ENCODE measurements around the gene KRTAP11-1.

The KRTAP11-1 gene, protein sequence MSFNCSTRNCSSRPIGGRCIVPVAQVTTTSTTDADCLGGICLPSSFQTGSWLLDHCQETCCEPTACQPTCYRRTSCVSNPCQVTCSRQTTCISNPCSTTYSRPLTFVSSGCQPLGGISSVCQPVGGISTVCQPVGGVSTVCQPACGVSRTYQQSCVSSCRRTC

DNA sequence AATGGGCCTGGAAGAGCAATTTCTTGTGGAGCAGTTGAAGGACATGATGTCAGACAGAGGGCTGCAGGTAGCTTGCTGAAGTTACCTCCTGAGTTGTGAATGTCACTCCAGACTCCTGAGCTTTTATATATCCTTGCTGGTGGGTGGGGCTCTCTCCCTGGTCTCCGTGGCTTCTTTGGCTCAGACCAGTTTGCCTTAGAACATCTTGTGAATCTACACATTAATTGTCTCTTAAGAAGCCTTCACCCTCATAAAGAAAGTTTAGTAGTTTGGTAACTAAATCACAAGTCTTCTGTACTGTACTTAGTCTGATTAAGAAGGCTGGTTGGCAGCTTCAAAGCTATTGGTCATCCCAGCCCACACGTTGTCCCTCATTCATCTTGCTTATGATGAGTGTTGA is at the start of gene KRTAP11-1:
KRTAP11-1 (minus strand) TSS at position 101 of the 400 bp plus-strand sequence; CDS start at position 45, 56 bp downstream.
- Histone ChIP-seq H3K36me3 (ENCODE audit: insufficient read depth, insufficient read length, low read length) (no peaks in the 10 kb centered on the region), H3K4me1 (ENCODE audit: insufficient read depth, insufficient read length) (no peaks in the 10 kb centered on the region), H3K4me3 (ENCODE audit: insufficient read length, low read depth) (no peak within 1 kb of the TSS), H3K9me3 (ENCODE audit: insufficient read depth, low read length) (no peaks in the 10 kb centered on the region), H3K9ac (ENCODE audit: insufficient read length, low read depth) (no peak within 1 kb of the TSS), H3K27me3 (ENCODE audit: insufficient read depth, insufficient read length) (no peaks in the 10 kb centered on the region)
- TF ChIP-seq YY1 (IDR thresholded peaks at IDR 0.05; ENCODE audit: insufficient read depth, insufficient read length) (no peak), ZNF274 (IDR thresholded peaks at IDR 0.05; ENCODE audit: low read depth, low read length) (no peak), SUZ12 (IDR thresholded peaks at IDR 0.05; ENCODE audit: extremely low read depth, insufficient read depth, insufficient read length) (no peak)
- DNase-seq (ENCODE audit: low read depth, low spot score) = no peak

DNA sequence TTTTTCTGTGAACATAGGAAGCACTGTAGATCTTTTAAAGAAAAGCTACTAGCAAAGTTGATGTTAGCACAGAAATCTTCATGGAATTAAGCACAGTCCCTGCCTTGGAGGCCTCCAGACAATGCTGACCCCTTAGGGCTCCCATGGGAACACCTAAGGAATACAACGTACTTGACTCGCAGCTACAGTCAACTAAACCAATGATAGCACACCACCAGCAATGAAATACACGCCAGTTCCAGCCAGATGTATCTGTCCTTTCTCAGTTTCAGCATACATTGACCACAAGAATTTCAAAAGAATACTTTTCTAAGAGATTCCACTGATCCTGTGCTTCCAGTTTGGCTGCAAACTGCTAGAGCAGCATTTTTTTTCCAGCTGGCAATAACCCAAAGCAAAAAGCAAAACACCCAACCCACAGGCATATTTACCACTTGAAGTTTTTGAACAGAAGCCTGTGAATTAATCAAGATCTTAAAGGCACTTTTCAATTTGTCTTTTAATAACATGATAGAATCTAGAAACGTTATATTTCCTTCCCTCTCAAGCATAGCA is 42.8 kb upstream of the KRTAP11-1 start:
- no peak for DNase-seq (ENCODE audit: low read depth, low spot score)
- H3K4me1 ChIP-seq (ENCODE audit: insufficient read depth, insufficient read length) = no peaks in the 10 kb centered on the region
- no peaks in the 10 kb centered on the region for H3K36me3 ChIP-seq (ENCODE audit: insufficient read depth, insufficient read length, low read length)
- H3K4me3 ChIP-seq (ENCODE audit: insufficient read length, low read depth) = no peak overlapping the region
- no peaks in the 10 kb centered on the region for H3K9me3 ChIP-seq (ENCODE audit: insufficient read depth, low read length)
- H3K9ac ChIP-seq (ENCODE audit: insufficient read length, low read depth) = no peak overlapping the region
- no peak for TF ChIP-seq ZNF274 (IDR thresholded peaks at IDR 0.05; ENCODE audit: low read depth, low read length)
- no peak for TF ChIP-seq SUZ12 (IDR thresholded peaks at IDR 0.05; ENCODE audit: extremely low read depth, insufficient read depth, insufficient read length)
- no peak for TF ChIP-seq YY1 (IDR thresholded peaks at IDR 0.05; ENCODE audit: insufficient read depth, insufficient read length)
- H3K27me3 ChIP-seq (ENCODE audit: insufficient read depth, insufficient read length) = no peaks in the 10 kb centered on the region

DNA sequence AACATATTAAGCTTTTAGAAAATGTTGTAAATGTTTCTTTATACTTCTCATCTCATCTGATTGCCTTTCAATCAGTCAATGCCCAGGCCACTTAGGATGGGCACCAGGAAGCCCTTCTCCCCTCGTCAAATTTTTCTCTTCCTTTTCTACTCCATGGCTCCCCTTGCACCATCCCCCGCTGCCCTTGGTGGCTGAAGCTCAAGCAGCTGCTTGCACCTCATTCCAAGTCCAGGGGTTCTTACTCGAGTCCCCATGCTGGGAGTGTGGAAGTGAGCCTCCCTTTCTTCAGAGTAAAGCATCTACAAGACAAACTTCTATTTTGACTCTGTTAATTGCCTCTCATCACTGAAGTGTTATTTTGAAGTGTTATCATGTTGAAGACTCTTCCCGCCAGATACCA is 39.7 kb upstream of the KRTAP11-1 start:
- TF ChIP-seq ZNF274 (IDR thresholded peaks at IDR 0.05; ENCODE audit: low read depth, low read length) (no peak), SUZ12 (IDR thresholded peaks at IDR 0.05; ENCODE audit: extremely low read depth, insufficient read depth, insufficient read length) (no peak)
- no peaks in the 10 kb centered on the region for H3K4me1 ChIP-seq (ENCODE audit: insufficient read depth, insufficient read length)
- no peak for DNase-seq (ENCODE audit: low read depth, low spot score)
- no peaks in the 10 kb centered on the region for H3K36me3 ChIP-seq (ENCODE audit: insufficient read depth, insufficient read length, low read length)
- no peak overlapping the region for H3K4me3 ChIP-seq (ENCODE audit: insufficient read length, low read depth)
- no peaks in the 10 kb centered on the region for H3K9me3 ChIP-seq (ENCODE audit: insufficient read depth, low read length)
- H3K9ac ChIP-seq (ENCODE audit: insufficient read length, low read depth) = no peak overlapping the region
- no peaks in the 10 kb centered on the region for H3K27me3 ChIP-seq (ENCODE audit: insufficient read depth, insufficient read length)

DNA sequence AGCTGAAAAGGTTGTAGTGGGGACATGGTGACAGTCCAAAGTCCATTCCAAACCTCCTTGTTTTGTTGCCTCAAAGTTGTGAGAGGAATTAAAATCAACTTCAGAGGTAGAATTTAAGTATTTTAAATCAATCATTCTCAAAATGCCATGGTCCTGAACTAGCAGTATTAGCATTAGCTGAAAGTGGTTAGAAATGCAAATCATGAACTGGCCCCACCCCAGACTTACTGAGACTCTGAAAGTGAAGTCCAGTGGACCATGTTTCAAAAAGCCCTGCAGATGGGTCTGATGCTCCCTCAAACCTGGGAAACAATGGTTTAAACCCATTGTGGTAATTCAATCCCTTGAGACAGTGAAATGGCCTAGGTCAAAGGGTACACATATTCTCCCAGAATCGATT is 36.2 kb upstream of the KRTAP11-1 start:
- H3K4me1 ChIP-seq (ENCODE audit: insufficient read depth, insufficient read length) = no peaks in the 10 kb centered on the region
- DNase-seq (ENCODE audit: low read depth, low spot score) = no peak
- no peaks in the 10 kb centered on the region for H3K9me3 ChIP-seq (ENCODE audit: insufficient read depth, low read length)
- no peak overlapping the region for H3K4me3 ChIP-seq (ENCODE audit: insufficient read length, low read depth)
- no peak overlapping the region for H3K9ac ChIP-seq (ENCODE audit: insufficient read length, low read depth)
- no peaks in the 10 kb centered on the region for H3K36me3 ChIP-seq (ENCODE audit: insufficient read depth, insufficient read length, low read length)
- no peaks in the 10 kb centered on the region for H3K27me3 ChIP-seq (ENCODE audit: insufficient read depth, insufficient read length)
- TF ChIP-seq SUZ12 (IDR thresholded peaks at IDR 0.05; ENCODE audit: extremely low read depth, insufficient read depth, insufficient read length) = no peak
- TF ChIP-seq ZNF274 (IDR thresholded peaks at IDR 0.05; ENCODE audit: low read depth, low read length) = no peak
- TF ChIP-seq YY1 (IDR thresholded peaks at IDR 0.05; ENCODE audit: insufficient read depth, insufficient read length) = no peak

DNA sequence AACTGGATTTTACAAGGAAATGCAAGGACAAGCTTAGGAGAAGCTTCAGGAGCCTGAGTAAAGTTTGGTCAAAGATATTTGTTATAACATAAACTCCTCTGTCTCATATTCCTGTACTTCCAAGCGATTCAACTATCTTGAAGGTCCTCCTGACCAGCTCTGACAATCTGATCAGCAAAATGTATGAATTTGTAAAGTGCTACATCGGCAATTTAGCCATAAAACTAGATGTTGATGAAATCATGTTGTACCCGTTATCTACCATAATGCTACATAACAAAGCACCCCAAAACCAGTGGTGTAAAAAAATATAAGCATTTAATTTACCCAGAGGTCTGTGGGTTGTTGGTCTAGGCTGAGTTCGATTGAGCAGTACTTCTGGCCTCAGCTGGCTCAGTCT is 19.5 kb upstream of the KRTAP11-1 start:
- no peak for DNase-seq (ENCODE audit: low read depth, low spot score)
- H3K27me3 ChIP-seq (ENCODE audit: insufficient read depth, insufficient read length) = no peaks in the 10 kb centered on the region
- TF ChIP-seq ZNF274 (IDR thresholded peaks at IDR 0.05; ENCODE audit: low read depth, low read length) (no peak), YY1 (IDR thresholded peaks at IDR 0.05; ENCODE audit: insufficient read depth, insufficient read length) (no peak), SUZ12 (IDR thresholded peaks at IDR 0.05; ENCODE audit: extremely low read depth, insufficient read depth, insufficient read length) (no peak)
- no peaks in the 10 kb centered on the region for H3K36me3 ChIP-seq (ENCODE audit: insufficient read depth, insufficient read length, low read length)
- H3K4me3 ChIP-seq (ENCODE audit: insufficient read length, low read depth) = no peak overlapping the region
- no peaks in the 10 kb centered on the region for H3K9me3 ChIP-seq (ENCODE audit: insufficient read depth, low read length)
- H3K9ac ChIP-seq (ENCODE audit: insufficient read length, low read depth) = no peak overlapping the region
- H3K4me1 ChIP-seq (ENCODE audit: insufficient read depth, insufficient read length) = no peaks in the 10 kb centered on the region

DNA sequence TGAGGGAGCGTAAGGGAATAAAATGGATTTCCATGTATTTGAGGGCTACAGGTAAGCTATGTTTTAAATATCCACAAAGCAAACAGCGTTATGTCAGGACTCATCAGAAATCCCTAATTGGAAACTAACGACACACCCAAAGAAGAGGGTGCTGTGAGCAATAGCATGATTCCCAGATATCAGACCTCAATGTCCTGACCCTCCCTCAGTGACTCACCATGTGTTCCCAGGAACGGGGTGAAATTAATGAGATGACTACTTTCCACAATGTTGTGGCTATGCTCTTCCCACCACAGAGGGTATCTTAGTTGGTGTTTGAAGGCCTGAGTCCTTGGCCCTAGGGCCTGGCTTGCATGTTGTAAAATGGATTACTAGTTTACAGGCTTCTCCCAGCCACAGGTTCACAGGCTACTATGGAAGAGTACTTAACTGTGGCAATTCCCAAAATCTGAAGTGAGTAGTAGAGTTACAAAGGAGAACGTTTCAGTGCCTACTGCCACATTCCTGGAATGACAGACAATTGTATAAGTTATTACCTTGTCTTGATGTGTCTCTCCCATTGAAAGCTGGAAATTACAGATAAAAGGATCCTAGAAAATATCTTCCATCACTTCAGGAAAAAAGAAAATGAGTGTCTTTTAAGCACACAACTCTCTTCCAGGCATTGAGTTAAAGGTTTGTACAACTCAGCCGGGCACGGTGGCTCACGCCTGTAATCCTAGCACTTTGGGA is 1.7 kb upstream of the KRTAP11-1 start:
- Histone ChIP-seq H3K4me1 (ENCODE audit: insufficient read depth, insufficient read length) (no peaks in the 10 kb centered on the region), H3K4me3 (ENCODE audit: insufficient read length, low read depth) (no peak overlapping the region), H3K9me3 (ENCODE audit: insufficient read depth, low read length) (no peaks in the 10 kb centered on the region), H3K27me3 (ENCODE audit: insufficient read depth, insufficient read length) (no peaks in the 10 kb centered on the region), H3K9ac (ENCODE audit: insufficient read length, low read depth) (no peak overlapping the region), H3K36me3 (ENCODE audit: insufficient read depth, insufficient read length, low read length) (no peaks in the 10 kb centered on the region)
- DNase-seq (ENCODE audit: low read depth, low spot score) = no peak
- TF ChIP-seq YY1 (IDR thresholded peaks at IDR 0.05; ENCODE audit: insufficient read depth, insufficient read length) (no peak), ZNF274 (IDR thresholded peaks at IDR 0.05; ENCODE audit: low read depth, low read length) (no peak), SUZ12 (IDR thresholded peaks at IDR 0.05; ENCODE audit: extremely low read depth, insufficient read depth, insufficient read length) (no peak)

DNA sequence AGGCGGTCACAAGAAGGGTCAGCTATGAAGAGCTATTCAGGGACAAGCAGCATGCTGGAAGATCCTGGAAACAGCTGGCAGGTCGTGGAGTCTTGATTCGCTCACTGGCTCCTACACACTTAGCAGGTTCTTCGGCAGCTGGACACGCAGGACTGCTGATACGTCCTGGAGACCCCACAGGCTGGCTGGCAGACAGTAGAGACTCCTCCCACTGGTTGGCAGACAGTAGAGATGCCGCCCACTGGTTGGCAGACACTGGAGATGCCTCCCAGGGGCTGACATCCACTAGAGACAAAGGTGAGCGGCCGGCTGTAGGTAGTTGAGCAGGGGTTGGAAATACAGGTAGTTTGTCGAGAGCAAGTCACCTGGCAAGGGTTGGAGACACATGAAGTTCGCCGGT is 466 bp downstream of the KRTAP11-1 start:
- no peak for DNase-seq (ENCODE audit: low read depth, low spot score)
- H3K4me3 ChIP-seq (ENCODE audit: insufficient read length, low read depth) = no peak overlapping the region
- H3K27me3 ChIP-seq (ENCODE audit: insufficient read depth, insufficient read length) = no peaks in the 10 kb centered on the region
- no peaks in the 10 kb centered on the region for H3K4me1 ChIP-seq (ENCODE audit: insufficient read depth, insufficient read length)
- H3K9me3 ChIP-seq (ENCODE audit: insufficient read depth, low read length) = no peaks in the 10 kb centered on the region
- TF ChIP-seq SUZ12 (IDR thresholded peaks at IDR 0.05; ENCODE audit: extremely low read depth, insufficient read depth, insufficient read length) (no peak), YY1 (IDR thresholded peaks at IDR 0.05; ENCODE audit: insufficient read depth, insufficient read length) (no peak), ZNF274 (IDR thresholded peaks at IDR 0.05; ENCODE audit: low read depth, low read length) (no peak)
- no peak overlapping the region for H3K9ac ChIP-seq (ENCODE audit: insufficient read length, low read depth)
- H3K36me3 ChIP-seq (ENCODE audit: insufficient read depth, insufficient read length, low read length) = no peaks in the 10 kb centered on the region

Data from NT2/D1 (cell line).